GM12864 (cell line): ENCODE measurements around the gene CNTNAP2.
"Not testable (repeated sequence)": the region's sequence is repeated elsewhere in the genome, so short reads cannot be mapped to it uniquely, and the experiment has no call there.

ENCODE experiments used
- DNase-seq: peaks from one replicate; pipeline ENCODE4 v3.0.0-alpha.2; 2011; ENCODE audit warnings: low read depth
- H3K4me3 ChIP-seq: 2 replicates; pipeline ENCODE4 v1.5.1; 2011; ENCODE audit warnings: mild to moderate bottlenecking, low read depth, low read length, control low read depth
- TF ChIP-seq, protein P1 (sequence below): IDR thresholded peaks from 2 replicates; pipeline ENCODE4 v1.5.1; 2011; ENCODE audit warnings: low read depth, mild to moderate bottlenecking, moderate library complexity, low read length, control low read depth, inconsistent platforms; ENCODE audit errors: missing control alignments

Gene CNTNAP2

GRCh38 chr7:148461392-148462179 lies 2345.0 kb downstream of the CNTNAP2 start:
- TF ChIP-seq, protein P1, sequence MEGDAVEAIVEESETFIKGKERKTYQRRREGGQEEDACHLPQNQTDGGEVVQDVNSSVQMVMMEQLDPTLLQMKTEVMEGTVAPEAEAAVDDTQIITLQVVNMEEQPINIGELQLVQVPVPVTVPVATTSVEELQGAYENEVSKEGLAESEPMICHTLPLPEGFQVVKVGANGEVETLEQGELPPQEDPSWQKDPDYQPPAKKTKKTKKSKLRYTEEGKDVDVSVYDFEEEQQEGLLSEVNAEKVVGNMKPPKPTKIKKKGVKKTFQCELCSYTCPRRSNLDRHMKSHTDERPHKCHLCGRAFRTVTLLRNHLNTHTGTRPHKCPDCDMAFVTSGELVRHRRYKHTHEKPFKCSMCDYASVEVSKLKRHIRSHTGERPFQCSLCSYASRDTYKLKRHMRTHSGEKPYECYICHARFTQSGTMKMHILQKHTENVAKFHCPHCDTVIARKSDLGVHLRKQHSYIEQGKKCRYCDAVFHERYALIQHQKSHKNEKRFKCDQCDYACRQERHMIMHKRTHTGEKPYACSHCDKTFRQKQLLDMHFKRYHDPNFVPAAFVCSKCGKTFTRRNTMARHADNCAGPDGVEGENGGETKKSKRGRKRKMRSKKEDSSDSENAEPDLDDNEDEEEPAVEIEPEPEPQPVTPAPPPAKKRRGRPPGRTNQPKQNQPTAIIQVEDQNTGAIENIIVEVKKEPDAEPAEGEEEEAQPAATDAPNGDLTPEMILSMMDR = no peak
- no peak for DNase-seq
- no peak overlapping the region for H3K4me3 ChIP-seq

- not testable (repeated sequence) for DNase-seq
These were observed 2346.2 kb downstream of the CNTNAP2 start for GRCh38 chr7:148462774-148463173.

DNA sequence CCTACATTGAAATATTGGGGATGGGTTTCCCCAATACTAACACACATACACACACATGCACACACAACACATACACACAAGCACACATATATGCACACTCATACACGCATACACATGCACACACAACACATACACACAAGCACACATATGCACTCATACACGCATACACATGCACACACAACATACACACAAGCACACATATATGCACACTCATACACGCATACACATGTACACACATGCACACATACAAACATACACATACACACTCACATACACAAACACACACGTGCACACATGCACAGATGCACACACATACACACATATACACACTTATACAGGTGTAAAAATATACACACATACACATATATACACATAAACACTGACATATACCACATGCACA lies 2346.6 kb downstream of the CNTNAP2 start:
- DNase-seq = no peak
- TF ChIP-seq, protein P1 = no peak
- no peak overlapping the region for H3K4me3 ChIP-seq

More at GRCh38 chr7:148462774-148463173, 2346.2 kb downstream of the CNTNAP2 start:
- H3K4me3 ChIP-seq = not testable (repeated sequence)

DNA sequence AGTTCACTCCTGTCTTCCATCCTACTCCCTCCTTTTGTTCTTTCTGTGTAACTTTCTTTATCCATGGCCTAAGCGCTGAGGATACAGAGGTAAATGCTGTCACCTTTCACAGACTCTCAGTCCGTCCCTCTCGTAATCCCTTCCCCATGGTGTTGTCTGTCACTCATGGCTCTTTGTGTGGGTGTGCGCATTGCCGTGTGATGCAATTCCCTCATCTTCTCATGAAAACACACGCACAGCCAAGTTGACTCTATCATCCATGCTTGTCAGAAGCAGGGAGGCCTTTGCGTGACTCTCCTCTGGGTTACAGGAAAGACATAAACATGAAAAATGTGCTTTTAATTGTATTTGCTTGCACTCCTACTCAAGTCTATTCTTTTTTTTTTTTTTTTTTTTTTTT lies 2348.3 kb downstream of the CNTNAP2 start:
- DNase-seq = no peak
- no peak overlapping the region for H3K4me3 ChIP-seq
- TF ChIP-seq, protein P1 = no peak

- H3K4me3 ChIP-seq, DNase-seq: not testable (repeated sequence)
These were observed 2348.8 kb downstream of the CNTNAP2 start for GRCh38 chr7:148465441-148465840.

DNA sequence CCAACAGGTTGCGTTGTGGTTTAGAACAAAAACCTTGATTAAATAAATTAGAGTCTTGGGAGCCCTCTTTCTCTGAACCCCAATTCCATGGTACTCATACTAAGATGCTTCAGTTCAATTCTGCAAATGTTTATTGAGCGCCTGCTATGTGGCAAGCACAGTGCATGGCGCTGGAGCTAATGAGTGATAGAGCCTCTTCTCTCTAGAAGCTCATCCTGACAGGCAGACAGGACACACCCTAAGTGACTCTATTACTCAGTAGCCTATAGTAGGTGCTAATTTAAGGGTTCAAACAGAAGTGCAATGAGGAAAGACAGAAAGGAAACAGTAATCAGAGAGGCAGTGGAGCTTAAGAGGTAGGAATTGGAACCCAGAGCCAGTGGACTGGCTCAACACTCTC lies 2349.5 kb downstream of the CNTNAP2 start:
- TF ChIP-seq, protein P1 = no peak
- no peak for DNase-seq
- H3K4me3 ChIP-seq = no peak overlapping the region

DNA sequence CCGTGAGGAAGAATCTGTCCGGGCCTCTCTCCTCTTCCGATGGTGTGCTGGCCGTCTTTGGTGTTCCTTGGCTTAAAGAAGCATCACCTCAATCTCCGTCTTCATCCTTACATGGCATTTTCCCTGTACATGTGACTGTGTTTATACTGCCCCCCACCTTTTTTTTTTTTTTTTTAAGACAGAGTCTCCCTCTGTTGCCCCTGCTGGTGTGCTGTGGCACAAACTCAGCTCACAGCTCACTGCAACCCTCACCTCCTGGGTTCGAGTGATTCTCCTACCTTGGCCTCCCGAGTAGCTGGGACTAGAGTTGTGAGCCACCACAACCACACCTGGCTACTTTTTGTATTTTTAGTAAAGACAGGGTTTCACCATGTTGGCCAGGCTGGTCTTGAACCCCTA lies 2352.1 kb downstream of the CNTNAP2 start:
- TF ChIP-seq, protein P1 = no peak
- DNase-seq = no peak
- H3K4me3 ChIP-seq = no peak overlapping the region
